Activated T-cell treated with anti-CD3 and anti-CD28 coated beads for 1 hour (primary cell): Measurements from ENCODE around the gene UQCRH.
A peak's percentile ranks its signal among the peaks of the same experiment; 100 is the strongest.

Experiments
- DNase-seq: peaks from one replicate; pipeline ENCODE4 v3.0.0-alpha.2; 2020; ENCODE audit warnings: low read depth

UQCRH gene

GRCh38 chr1:46303038-46303871 is at the start of gene UQCRH, which contains the start of gene LRRC41:
Gene UQCRH, plus strand, starts transcription at chr1:46303698. Its CDS starts 69 bp downstream, at chr1:46303767.
Gene LRRC41, minus strand, starts transcription at chr1:46303616. Its CDS starts 294 bp downstream, at chr1:46303322.
- DNase-seq = peak; percentile 88

DNA sequence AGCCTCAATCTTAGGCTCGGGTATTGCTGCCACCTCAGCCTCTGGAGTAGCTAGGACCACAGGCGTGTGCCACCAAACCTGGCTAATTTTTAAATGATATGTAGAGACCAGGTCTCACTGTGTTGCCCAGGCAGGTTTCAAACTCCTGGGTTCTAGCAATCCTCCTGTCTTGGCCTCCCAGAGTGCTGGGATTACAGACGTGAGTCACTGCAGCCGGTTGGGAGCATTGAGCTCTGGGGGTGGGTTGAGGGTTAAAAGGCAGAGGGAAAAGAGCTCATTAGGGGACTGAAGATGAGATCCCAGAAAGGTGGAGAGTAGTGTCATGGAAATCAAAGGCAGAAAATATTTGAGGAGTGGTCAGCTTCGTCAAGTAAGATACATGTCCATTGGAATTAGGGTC is 48.8 kb upstream of the UQCRH start:
- DNase-seq = no peak

GRCh38 chr1:46256523-46256922 is 47.0 kb upstream of the UQCRH start:
- DNase-seq = no peak

DNA sequence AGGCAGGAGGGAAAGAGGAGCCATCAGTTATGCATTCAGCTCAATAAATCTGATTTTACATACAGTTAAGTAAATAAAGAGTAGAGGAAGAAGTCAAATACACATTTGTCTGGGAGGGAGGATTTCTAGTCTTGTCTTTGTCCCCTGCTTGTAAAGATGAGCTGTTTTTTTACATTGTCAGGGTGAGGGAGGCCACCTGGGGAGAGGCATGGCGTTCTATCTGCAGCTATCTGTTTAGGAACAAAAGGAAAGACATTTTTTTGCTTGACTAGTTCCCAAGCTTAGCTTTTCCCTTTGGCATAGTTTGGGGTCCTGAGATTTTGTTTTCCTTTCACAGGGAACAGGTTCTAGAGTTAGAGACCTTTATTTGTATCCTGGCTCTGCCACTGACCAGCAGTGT is 41.0 kb upstream of the UQCRH start:
- no peak for DNase-seq

DNA sequence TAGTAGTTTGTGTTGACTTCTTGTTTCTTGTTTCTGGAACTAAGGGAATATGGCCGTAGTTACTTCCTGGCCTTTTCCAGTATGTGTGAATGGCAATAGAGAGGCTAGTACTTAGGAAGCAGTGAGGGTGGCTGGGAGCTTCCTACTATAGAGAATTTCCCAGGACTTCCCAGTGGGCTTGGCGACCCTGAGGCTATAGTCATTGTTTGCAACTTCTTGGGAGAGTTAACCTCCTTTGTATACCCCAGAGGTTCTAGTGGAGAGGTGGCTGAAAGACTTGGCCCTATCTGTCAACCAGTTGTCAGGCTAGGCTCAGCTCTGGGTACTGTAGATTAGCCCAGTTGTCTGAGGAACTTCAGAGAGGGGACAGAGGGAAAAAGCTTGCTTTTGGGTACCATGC is 40.4 kb upstream of the UQCRH start:
- no peak for DNase-seq

- no peak for DNase-seq
Measured at GRCh38 chr1:46268578-46268977, 34.9 kb upstream of the UQCRH start.

DNA sequence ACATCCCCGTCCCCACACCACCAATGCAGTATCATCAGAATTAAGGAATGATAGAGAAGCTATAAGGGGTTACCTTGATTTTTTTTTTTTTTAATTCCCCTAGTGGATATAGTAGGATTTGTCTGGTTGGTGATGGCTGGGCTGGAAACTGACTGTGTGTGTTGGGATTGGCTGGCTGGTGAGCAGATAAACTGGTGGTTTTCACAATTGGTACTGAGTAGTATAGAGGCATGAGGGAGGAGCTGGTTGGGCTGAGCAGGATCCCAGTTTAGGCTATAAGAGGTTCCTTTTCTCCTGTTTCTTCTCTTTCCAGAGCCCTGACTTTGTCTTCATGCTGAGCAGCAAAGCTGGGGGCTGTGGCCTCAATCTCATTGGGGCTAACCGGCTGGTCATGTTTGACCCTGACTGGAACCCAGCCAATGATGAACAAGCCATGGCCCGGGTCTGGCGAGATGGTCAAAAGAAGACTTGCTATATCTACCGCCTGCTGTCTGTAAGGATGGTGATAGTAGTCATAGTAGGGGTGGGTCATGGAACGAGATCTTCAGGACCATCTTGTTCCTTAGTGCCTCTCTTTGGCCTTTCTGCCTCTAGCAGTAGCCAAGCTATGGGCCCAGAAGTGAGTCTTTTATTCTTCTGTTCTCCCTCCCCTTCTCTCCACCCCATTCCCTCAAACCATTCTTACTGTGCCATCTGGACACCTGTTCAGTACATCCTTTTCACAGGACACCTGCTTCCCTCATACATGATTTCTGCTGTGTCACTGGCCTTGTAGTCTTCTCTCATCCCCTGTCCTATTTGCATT is 29.1 kb upstream of the UQCRH start:
- no peak for DNase-seq

GRCh38 chr1:46275030-46275337 is 28.5 kb upstream of the UQCRH start:
- no peak for DNase-seq

DNA sequence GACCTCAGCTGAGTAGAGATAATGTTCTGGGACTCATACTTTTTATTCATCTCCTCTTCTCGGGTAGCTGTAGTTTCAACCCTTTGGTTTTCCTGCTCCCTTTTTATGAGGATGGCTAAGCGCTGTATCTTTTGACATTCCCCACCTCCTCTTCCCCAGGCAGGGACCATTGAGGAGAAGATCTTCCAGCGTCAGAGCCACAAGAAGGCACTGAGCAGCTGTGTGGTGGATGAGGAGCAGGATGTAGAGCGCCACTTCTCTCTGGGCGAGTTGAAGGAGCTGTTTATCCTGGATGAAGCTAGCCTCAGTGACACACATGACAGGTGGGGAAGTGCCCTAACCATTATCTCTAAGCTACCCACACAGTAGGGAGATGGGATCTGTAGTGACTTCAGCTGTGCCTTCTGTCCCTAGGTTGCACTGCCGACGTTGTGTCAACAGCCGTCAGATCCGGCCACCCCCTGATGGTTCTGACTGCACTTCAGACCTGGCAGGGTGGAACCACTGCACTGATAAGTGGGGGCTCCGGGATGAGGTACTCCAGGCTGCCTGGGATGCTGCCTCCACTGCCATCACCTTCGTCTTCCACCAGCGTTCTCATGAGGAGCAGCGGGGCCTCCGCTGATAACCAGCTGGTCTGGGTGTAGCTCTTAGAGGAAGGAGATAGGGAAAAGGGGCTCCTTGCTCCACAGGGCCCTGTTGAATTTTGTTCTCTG is 25.7 kb upstream of the UQCRH start:
- DNase-seq = no peak

DNA sequence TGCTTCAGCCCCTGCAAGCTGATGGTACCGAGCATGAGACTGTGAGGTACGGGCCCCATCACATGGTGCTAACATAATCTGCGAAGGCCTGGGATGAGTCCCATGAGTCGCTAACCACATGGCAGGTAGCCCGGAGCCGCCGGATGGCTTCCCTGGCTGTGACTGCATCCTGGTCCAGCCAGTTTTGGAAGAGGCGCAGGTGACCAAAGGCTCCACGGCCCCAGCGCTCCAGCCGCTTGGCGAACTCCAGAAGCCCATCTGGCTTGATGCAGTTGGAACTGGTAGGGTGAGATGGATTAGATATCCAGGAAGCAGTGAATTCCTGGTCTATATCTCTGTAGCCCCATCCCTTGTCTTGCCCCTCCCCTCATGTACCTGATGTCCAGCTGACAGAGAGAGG is 24.7 kb upstream of the UQCRH start:
- no peak for DNase-seq

DNA sequence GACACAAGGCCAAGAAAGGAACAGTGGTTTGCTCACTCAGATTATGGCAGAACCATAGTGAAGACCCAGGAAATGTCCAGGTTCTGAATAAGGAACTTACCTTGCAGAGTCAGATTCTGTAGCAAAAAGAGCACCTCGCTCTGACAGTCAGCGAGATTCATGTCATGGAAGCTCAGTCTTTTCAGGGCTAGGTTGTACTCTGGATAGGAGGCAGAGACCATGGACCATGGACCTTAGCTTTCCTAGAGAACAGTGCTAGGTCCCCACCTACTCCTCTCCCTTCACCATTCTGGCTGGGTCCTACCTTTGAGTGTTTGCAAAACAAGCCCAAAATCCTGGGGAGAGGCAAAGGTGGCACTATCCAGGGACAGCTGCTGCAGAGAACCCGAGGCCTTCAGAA is 23.4 kb upstream of the UQCRH start:
- DNase-seq = no peak

GRCh38 chr1:46281021-46281420 is 22.5 kb upstream of the UQCRH start:
- DNase-seq = no peak

DNA sequence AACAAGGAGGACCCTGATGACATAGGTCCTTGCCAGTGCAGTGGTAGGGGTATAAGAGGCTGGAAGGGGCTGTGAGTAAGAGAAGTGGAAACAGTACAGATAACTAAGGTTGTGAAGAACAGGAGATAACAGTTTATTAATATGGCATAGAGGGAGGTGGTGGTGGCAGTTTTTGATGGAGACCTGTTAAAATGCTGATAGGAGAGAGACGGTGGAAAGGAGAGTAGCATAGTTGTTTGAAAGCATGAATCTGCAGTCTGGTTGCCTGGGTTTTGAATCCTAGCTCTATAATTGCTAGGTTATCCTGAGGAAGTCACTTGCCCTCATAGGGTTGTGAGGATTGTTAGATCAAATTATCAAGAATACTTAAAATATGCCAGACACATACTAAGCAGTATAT is 19.4 kb upstream of the UQCRH start:
- no peak for DNase-seq

- no peak for DNase-seq
Measured at GRCh38 chr1:46284597-46285564, 18.6 kb upstream of the UQCRH start.

DNA sequence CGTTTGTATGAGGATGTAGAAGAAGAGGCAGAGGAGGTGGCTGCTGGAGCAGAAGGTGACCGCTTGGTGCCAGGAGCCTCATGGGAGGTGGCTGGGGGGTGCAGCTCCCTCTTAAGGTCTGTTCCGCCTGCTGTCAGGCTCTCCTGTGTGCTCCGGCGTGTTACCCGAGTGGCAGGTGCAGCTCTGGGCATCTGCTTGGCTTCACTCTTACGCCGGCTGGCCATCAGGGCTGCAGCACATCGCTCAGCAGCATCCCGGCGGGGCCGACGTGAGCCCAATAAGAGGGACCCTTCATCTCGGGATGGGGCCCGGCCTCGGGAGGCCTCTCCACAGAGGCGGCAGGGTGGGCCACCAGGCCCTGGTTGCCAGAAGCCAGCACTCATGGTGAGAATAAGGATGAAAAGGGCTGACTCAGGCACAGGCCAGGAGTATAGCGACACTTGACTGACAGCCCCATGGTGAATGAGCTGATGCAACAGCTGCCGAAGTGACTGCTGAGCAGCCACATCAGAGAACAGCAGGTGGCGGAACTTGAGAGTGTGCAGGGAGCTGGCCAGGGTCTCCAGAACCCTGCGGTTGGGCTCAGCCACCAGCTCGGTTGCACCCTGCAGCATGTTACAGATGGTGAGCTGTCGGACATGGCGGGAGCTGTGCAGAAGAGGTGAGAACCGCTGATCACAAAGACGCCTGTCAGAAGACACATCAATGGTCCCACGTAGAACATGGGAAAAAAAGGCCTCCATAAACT is 17.6 kb upstream of the UQCRH start:
- DNase-seq = no peak

- no peak for DNase-seq
Measured at GRCh38 chr1:46288485-46289133, 14.9 kb upstream of the UQCRH start.

DNA sequence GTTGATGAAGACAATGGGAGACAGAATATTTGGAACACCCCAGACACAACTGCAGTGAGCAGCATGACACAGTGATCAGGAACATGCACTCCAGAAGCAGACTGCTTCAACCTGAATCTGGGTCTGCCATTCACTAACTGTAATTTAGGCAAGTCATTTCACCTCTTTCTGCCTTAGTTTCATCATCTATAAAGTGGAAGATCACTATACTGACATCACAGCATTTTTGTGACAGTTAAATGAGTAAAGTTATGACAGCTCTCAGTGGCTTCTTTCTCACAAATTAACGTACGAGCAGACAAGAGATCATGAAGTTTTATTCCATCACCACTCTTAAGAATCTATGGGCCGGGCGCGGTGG is 14.4 kb upstream of the UQCRH start:
- no peak for DNase-seq

DNA sequence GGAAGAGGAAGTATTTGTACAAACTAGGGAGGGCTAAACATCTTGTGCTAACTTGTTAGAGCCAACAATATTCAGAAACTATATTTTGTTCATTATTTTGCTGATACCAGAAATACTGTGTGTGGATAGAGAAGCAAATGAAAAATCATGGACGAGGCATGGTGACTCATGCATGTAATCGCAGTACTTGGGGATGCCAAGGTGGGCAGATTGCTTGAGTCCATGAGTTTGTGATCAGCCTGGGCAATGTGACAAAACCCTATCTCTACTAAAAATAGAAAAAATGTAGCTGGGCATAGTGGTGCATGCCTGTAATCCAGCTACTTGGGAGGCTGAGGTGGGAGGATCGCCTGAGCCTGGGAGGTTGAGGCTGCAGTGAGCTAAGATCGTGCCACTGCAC is 13.5 kb upstream of the UQCRH start:
- DNase-seq = no peak

GRCh38 chr1:46295306-46295705 is 8.2 kb upstream of the UQCRH start:
- DNase-seq = no peak

DNA sequence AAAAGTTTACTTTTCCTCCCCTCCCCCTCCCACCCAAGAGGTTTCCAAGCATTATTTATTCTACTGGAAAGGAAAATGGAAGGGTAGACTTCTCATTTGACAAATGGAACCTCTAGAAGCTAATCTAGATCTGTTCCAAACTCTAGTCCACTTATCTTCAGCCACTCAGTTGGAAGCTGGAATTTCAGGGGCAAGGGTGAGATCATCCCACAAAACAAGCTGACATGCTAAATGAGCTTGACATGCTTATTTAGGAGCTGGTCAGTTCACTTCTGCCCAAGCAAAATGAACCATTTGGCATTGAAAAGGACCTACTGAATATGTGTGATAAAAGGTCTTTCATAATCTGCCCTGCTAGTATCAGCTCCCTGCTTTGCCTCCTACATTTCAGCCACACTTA is 5.1 kb upstream of the UQCRH start:
- DNase-seq = no peak
